HepG2 (cell line): ENCODE measurements around the gene DOCK1.

Source experiments
- CAMTA2 ChIP-seq: sonication (generic); formaldehyde crosslinking; IDR thresholded peaks from 2 replicates; pipeline ENCODE4 v1.4.0; 2020; ENCODE audit warnings: mild to moderate bottlenecking, missing genetic modification reagents, borderline replicate concordance
- CREB1 ChIP-seq, 2 experiments: fragments of 450-650 bp in 1 of 2; IDR thresholded peaks; 2 replicates each; pipeline ENCODE4 v1.6.1; 2016 to 2017; ENCODE audit warnings: control low read depth in 1 of 2, mild to moderate bottlenecking in 1 of 2, missing compliant biosample characterization in 1 of 2, missing genetic modification characterization in 1 of 2
- FOXK1 ChIP-seq: sonication (generic); formaldehyde crosslinking; IDR thresholded peaks from 2 replicates; pipeline ENCODE4 v1.4.0; 2020; ENCODE audit warnings: low read depth, missing genetic modification reagents, borderline replicate concordance
- JUN ChIP-seq: sonication (generic); formaldehyde crosslinking; IDR thresholded peaks from 2 replicates; pipeline ENCODE4 v1.4.0; 2020; ENCODE audit warnings: mild to moderate bottlenecking, missing genetic modification reagents
- NFE2L2 ChIP-seq: fragments of 150-350 bp; IDR thresholded peaks from 2 replicates; pipeline ENCODE4 v1.6.1; 2014; ENCODE audit warnings: low read length
- POLR2A ChIP-seq, 2 experiments: IDR thresholded peaks; 2 replicates each; pipeline ENCODE4 v1.6.1; 2011; ENCODE audit warnings: low read depth in 2 of 2, low read length in 2 of 2, mild to moderate bottlenecking in 1 of 2, moderate library complexity in 1 of 2; ENCODE audit not compliant: insufficient read depth in 1 of 2
- RBM39 ChIP-seq: fragments of 200-400 bp; formaldehyde crosslinking; IDR thresholded peaks from one replicate; pipeline ENCODE4 v1.6.1; 2018; ENCODE audit warnings: antibody characterized with exemption, mild to moderate bottlenecking, low read depth, low read length; ENCODE audit not compliant: poor library complexity, severe bottlenecking
- RNF2 ChIP-seq: fragments of 450-650 bp; conservative IDR thresholded peaks from 2 replicates; pipeline ENCODE4 v1.6.1; 2016; ENCODE audit warnings: low read depth
- SSRP1 ChIP-seq: IDR thresholded peaks from 2 replicates; pipeline ENCODE4 v1.6.1; 2016; ENCODE audit warnings: control low read depth
- TARDBP ChIP-seq: sonication (generic); formaldehyde crosslinking; IDR thresholded peaks from 2 replicates; pipeline ENCODE4 v1.8.0; 2022; ENCODE audit warnings: mild to moderate bottlenecking, missing genetic modification reagents
- TCF12 ChIP-seq, 2 experiments: fragments of 450-650 bp in 1 of 2; sonication (generic) in 1 of 2; formaldehyde crosslinking in 1 of 2; IDR thresholded peaks; 2 replicates each; pipeline versions ENCODE4 v1.6.1 to v1.8.0; 2017 to 2022; ENCODE audit warnings: antibody characterized with exemption in 1 of 2, mild to moderate bottlenecking in 1 of 2, missing genetic modification reagents in 1 of 2, moderate library complexity in 1 of 2
- TEAD2 ChIP-seq: sonication (generic); formaldehyde crosslinking; IDR thresholded peaks from 2 replicates; pipeline ENCODE4 v1.9.0; 2021; ENCODE audit warnings: missing genetic modification reagents
- TF ChIP-seq, protein P1 (sequence below): sonication (generic); formaldehyde crosslinking; conservative IDR thresholded peaks from 2 replicates; pipeline ENCODE4 v1.4.0; 2020; ENCODE audit warnings: missing genetic modification reagents
- TF ChIP-seq, protein P2 (sequence below): sonication (generic); formaldehyde crosslinking; IDR thresholded peaks from 2 replicates; pipeline ENCODE4 v1.4.0; 2020; ENCODE audit warnings: low read depth, mild to moderate bottlenecking, missing genetic modification reagents

DNA sequence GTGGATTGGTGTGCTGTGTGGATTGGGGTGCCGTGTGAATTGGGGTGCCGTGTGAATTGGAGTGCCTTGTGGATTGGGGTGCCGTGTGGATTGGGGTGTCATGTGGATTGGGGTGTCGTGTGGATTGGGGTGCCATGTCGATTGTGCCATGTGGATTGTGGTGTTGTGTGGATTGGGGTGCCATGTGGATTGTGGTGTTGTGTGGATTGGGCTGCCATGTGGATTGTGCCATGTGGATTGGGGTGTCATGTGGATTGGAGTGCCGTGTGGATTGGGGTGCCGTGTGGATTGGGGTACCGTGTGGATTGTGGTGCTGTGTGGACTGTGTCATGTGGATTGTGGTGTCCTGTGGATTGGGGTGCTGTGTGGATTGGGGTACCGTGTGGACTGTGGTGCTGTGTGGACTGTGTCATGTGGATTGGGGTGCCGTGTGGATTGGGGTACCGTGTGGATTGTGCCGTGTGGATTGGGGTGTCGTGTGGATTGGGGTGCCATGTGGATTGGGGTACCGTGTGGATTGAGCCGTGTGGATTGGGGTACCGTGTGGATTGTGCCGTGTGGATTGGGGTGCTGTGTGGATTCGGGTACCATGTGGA is 523.3 kb downstream of the DOCK1 start:
- TF ChIP-seq RNF2 (no peak), JUN (no peak), CAMTA2 (CRISPR knock-in tag) (no peak), CREB1 (IDR thresholded peaks at IDR 0.05) (no peak), CREB1 (CRISPR knock-in tag; IDR thresholded peaks at IDR 0.05) (no peak), FOXK1 (no peak), TCF12 (IDR thresholded peaks at IDR 0.05) (no peak), TCF12 (CRISPR knock-in tag; IDR thresholded peaks at IDR 0.05) (no peak), TARDBP (CRISPR knock-in tag) (no peak), POLR2A (IDR thresholded peaks at IDR 0.05; ENCODE audit: insufficient read depth in 1 of 2, low read depth in 2 of 2, low read length in 2 of 2) (no peak), SSRP1 (CRISPR knock-in tag) (no peak), TEAD2 (CRISPR knock-in tag) (no peak), RBM39 (no peak), NFE2L2 (no peak)
- TF ChIP-seq, protein P1, sequence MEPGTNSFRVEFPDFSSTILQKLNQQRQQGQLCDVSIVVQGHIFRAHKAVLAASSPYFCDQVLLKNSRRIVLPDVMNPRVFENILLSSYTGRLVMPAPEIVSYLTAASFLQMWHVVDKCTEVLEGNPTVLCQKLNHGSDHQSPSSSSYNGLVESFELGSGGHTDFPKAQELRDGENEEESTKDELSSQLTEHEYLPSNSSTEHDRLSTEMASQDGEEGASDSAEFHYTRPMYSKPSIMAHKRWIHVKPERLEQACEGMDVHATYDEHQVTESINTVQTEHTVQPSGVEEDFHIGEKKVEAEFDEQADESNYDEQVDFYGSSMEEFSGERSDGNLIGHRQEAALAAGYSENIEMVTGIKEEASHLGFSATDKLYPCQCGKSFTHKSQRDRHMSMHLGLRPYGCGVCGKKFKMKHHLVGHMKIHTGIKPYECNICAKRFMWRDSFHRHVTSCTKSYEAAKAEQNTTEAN (CRISPR knock-in tag): no peak
- TF ChIP-seq, protein P2, sequence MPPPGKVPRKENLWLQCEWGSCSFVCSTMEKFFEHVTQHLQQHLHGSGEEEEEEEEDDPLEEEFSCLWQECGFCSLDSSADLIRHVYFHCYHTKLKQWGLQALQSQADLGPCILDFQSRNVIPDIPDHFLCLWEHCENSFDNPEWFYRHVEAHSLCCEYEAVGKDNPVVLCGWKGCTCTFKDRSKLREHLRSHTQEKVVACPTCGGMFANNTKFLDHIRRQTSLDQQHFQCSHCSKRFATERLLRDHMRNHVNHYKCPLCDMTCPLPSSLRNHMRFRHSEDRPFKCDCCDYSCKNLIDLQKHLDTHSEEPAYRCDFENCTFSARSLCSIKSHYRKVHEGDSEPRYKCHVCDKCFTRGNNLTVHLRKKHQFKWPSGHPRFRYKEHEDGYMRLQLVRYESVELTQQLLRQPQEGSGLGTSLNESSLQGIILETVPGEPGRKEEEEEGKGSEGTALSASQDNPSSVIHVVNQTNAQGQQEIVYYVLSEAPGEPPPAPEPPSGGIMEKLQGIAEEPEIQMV (CRISPR knock-in tag): no peak
